ENCODE measurements around the gene MAT2A.

Gene MAT2A

DNA sequence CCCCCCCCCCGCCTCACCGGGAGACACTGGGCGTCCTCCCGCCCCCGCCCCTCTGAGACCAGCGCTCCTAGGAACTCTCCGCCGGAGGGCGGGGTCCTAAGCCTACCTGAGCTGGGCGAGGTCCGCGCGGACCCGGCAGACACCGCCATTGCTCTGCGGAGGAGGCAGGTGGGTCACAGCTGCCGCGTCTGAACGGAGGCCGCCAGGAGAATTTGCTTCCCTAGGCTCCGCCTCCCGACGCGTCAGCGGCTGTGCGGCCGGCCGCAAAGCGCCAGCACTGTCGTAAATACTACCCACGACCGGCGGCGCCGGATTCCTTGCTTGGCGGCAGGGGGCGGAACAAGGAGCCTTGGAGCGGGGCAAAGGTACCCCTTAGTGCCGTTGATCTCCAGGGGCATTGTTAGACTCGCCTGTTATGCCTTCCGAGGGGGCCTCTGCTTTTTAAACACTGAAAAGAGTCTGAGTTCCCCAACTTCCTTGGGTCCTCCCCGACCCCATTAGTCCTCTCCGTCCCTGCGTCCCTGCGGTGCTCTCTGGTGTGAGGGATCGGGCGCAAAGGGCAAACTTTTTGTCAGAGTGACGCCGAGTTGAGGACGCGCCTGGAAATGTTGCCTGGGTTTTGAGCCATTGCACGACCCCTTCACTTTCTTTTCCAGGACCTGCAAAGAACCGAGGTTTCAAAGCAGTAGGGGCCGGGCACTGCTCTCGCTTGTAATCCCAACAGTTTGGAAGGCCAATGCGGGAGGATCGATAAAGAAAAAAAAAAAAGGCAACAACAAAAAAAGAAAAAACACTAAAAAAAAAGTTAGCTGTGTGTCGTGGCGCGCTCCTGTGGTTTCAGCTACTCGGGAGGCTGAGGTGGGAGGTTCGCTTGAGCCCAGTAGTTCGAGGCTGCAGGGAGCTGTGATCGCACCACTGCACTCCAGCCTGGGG, 22.6 kb downstream of the MAT2A start, which contains the start of gene GGCX:
GGCX (minus strand) TSS at position 214 of the 933 bp plus-strand sequence; CDS start at position 149, 65 bp downstream.
- TF ChIP-seq, protein P1, sequence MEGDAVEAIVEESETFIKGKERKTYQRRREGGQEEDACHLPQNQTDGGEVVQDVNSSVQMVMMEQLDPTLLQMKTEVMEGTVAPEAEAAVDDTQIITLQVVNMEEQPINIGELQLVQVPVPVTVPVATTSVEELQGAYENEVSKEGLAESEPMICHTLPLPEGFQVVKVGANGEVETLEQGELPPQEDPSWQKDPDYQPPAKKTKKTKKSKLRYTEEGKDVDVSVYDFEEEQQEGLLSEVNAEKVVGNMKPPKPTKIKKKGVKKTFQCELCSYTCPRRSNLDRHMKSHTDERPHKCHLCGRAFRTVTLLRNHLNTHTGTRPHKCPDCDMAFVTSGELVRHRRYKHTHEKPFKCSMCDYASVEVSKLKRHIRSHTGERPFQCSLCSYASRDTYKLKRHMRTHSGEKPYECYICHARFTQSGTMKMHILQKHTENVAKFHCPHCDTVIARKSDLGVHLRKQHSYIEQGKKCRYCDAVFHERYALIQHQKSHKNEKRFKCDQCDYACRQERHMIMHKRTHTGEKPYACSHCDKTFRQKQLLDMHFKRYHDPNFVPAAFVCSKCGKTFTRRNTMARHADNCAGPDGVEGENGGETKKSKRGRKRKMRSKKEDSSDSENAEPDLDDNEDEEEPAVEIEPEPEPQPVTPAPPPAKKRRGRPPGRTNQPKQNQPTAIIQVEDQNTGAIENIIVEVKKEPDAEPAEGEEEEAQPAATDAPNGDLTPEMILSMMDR (conservative IDR thresholded peaks at IDR 0.05), result no peak
- H3K27ac ChIP-seq, result peak within 1 kb of the TSS; percentile 79

DNA sequence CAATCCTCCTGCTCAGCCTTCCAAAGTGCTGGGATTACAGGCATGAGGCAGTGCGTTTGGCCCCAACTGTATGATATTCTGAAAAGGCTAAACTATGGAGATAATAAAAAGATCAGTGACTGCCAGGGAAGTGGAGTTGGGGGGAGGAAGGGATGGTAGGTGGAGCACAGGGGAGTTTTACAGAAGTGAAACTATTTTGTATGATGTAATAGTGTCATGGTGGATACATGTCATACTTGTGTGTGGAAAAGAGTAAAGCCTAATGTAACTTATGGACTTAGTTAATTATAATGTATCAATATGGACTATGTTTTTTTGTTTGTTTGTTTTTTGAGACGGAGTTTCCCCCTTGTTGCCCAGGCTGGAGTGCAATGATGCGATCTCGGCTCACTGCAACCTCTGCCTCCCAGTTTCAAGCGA, 25.2 kb downstream of the MAT2A start:
- TF ChIP-seq, protein P1 (conservative IDR thresholded peaks at IDR 0.05), result no peak
- no peak overlapping the region for H3K27ac ChIP-seq

DNA sequence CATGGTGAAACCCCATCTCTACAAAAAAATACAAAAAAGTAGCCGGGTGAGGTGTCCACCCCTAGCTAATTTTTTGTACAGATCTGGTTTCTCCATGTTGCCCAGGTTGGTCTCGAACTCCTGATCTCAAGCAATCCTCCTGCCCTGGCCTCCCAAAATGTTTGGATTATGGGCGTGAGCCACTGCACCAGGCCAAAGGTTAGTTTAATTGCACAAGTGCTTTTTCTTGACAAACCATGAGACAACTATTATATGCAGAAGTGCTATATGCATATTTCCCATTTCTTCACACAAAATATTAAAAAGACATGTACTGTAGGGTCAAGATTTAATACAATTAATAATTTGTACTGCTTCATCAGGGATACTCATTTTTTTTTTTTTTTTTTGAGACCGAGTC, 27.3 kb downstream of the MAT2A start:
- TF ChIP-seq, protein P1 (conservative IDR thresholded peaks at IDR 0.05), result no peak
- H3K27ac ChIP-seq, result no peak overlapping the region

DNA sequence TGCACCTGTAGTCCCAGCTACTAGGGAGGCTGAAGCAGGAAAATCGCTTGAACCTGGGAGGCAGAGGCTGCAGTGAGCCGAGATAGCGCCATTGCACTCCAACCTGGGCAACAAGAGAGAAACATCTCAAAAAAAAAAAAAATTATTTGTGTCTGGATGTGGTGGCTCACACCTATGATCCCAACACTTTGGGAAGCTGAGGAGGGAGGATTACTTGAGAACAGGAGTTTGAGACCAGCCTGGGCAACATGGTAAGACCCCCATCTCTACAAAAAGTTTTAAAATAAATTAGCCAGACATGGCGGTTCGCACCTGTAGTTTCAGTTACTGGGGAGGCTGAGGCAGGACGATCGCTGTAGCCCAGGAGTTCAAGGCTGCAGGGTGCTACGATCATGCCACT, 36.8 kb downstream of the MAT2A start:
- TF ChIP-seq, protein P1 (conservative IDR thresholded peaks at IDR 0.05), result no peak
- H3K27ac ChIP-seq, result no peak overlapping the region

DNA sequence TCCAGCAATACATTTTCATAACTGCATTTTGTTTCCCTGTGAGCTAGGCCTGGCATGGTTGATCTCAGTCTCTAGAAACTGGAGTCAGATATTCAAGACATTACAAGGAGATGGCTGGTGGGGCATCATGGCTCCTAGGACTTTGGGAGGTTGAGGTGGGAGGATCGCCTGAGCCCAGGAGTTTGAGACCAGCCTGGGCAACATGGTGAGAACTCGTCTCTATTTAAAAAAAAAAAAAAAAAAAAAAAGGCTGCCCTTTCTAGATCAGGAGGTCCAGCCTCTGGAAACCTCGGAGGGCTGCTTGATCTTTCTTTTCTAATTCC, 38.1 kb downstream of the MAT2A start:
- TF ChIP-seq, protein P1 (conservative IDR thresholded peaks at IDR 0.05), result no peak
- H3K27ac ChIP-seq, result no peak overlapping the region

DNA sequence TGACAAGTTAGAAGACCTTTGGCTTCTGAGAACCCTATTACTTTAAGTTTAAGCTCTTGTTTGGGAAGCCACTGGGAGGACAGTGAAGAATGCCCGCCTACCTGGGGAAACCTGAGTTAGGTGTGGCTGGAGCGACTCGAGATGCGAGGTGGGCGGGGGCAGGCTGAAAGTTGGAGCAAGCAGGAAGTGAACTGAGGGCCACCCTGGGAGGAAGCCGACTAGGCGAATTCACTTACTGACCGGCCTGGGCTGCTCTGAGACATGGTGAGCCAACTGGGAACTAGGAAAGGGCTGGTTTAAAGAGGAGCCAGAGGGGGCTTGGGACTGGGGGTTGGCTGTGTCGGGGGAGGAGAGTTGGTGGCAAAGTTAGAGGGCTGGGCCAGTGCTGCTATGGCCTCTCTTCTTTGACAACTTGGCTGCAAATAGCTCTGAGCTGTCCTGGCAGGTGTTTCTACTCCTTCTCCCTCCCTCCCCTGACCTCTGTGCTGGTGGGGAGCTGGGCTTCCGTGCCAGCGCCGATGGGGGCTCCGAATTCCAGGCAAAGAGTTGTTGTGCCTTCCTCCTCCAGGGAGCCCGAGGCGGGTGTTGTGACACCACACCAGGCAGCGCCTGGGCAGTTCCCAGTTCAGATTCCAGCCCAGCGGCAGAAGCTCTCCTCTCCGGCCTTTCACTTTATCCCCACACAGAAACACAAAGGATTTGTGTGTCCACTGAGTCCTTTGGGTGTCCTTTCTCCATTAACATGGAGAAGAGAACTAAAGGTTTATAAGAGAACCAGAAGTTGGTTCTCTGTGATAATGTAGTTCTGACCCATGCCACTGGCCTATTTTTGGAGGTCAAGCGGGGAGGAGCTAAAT, 38.6 kb downstream of the MAT2A start, which contains the start of gene VAMP8:
VAMP8 (plus strand) TSS at position 201 of the 857 bp plus-strand sequence; CDS start at position 262, 61 bp downstream.
- no peak within 1 kb of the TSS for H3K27ac ChIP-seq
- TF ChIP-seq, protein P1 (conservative IDR thresholded peaks at IDR 0.05), result no peak

Measured in VCaP (cell line).